H1 (cell line): ENCODE results near the gene BCAS1. TPM values are rescaled to one million over a fixed set of nuclear protein-coding genes. Genes with fewer than 3 reads are reported as not detected.

Experiments used
- CTCF ChIA-PET: fragments of 300-600 bp; sonication (Branson Sonifier 250); formaldehyde crosslinking; loops from one replicate; lab custom pipeline; 2021; ENCODE audit not compliant: partially characterized antibody; lab: Charles Lee
- POLR2A ChIA-PET: fragments of 300-600 bp; sonication (Branson Sonifier 250); formaldehyde crosslinking; loops from one replicate; lab custom pipeline; 2021; ENCODE audit warnings: inconsistent platforms; ENCODE audit not compliant: partially characterized antibody; lab: Charles Lee
- DNase-seq, 2 experiments: peaks; one replicate each; pipeline versions ENCODE4 v3.0.0 to v3.0.0-alpha.2; 2010 to 2022; ENCODE audit warnings: low spot score in 2 of 2, low read depth in 1 of 2, mixed read lengths in 1 of 2
- FAIRE-seq: peaks from 2 replicates; lab custom pipeline; 2011; peaks lifted over from hg19 to GRCh38; lab: Jason Lieb, UNC
- H2AFZ ChIP-seq: 2 replicates; pipeline ENCODE4 v1.8.1; 2012; ENCODE audit warnings: low read length, inconsistent platforms
- H2AK5ac ChIP-seq: 2 replicates; pipeline ENCODE4 v1.6.1; 2013; ENCODE audit warnings: low read depth, low read length
- H2BK120ac ChIP-seq: replicated peaks from 2 replicates; pipeline ENCODE3; 2013; ENCODE audit warnings: low read depth, low read length, inconsistent platforms
- H2BK12ac ChIP-seq: 2 replicates; pipeline ENCODE4 v1.6.1; 2013; ENCODE audit warnings: low read depth, low read length
- H2BK15ac ChIP-seq: 2 replicates; pipeline ENCODE4 v1.6.1; 2013; ENCODE audit warnings: low read length
- H2BK20ac ChIP-seq: 2 replicates; pipeline ENCODE4 v1.6.1; 2013; ENCODE audit warnings: low read length
- H2BK5ac ChIP-seq: 2 replicates; pipeline ENCODE4 v1.6.1; 2013; ENCODE audit warnings: low read depth, low read length
- H3K14ac ChIP-seq: 2 replicates; pipeline ENCODE4 v1.6.1; 2013; ENCODE audit warnings: inconsistent platforms; ENCODE audit not compliant: insufficient read length
- H3K18ac ChIP-seq: 2 replicates; pipeline ENCODE4 v1.6.1; 2013; ENCODE audit warnings: low read length; ENCODE audit errors: extremely low read depth
- H3K23ac ChIP-seq: 2 replicates; pipeline ENCODE4 v1.6.1; 2013; ENCODE audit warnings: inconsistent platforms; ENCODE audit not compliant: insufficient read length
- H3K23me2 ChIP-seq: 2 replicates; pipeline ENCODE4 v1.6.1; 2013; ENCODE audit warnings: low read depth, low read length
- H3K27ac ChIP-seq: 2 replicates; pipeline ENCODE4 v1.6.1; 2011; ENCODE audit warnings: low read depth, low read length, inconsistent platforms
- H3K27me3 ChIP-seq, 4 experiments: replicated peaks in 1 of 4; 1 replicate in 1 of 4; 2 replicates in 3 of 4; pipeline versions ENCODE4 v1.6.1 to v1.8.1; 2011 to 2013; ENCODE audit warnings: low read length in 3 of 4, mild to moderate bottlenecking in 3 of 4, inconsistent platforms in 2 of 4, mixed read lengths in 2 of 4, moderate library complexity in 1 of 4; ENCODE audit not compliant: control insufficient read depth in 3 of 4, insufficient read depth in 3 of 4; ENCODE audit errors: extremely low read depth in 1 of 4
- H3K36me3 ChIP-seq, 4 experiments: 2 replicates each; pipeline versions ENCODE4 v1.6.1 to v1.8.1; 2011 to 2013; ENCODE audit warnings: mild to moderate bottlenecking in 4 of 4, low read length in 3 of 4, moderate library complexity in 2 of 4, control low read depth in 1 of 4, inconsistent platforms in 1 of 4; ENCODE audit not compliant: insufficient read depth in 4 of 4, control insufficient read depth in 2 of 4
- H3K4ac ChIP-seq: replicated peaks from 2 replicates; pipeline ENCODE3; 2013; ENCODE audit warnings: low read length, low read depth, mixed read lengths, inconsistent platforms; ENCODE audit not compliant: insufficient read length
- H3K4me1 ChIP-seq, 4 experiments: replicated peaks in 1 of 4; 1 replicate in 1 of 4; 2 replicates in 3 of 4; pipeline versions ENCODE4 v1.6.1 to v1.8.1; 2011 to 2013; ENCODE audit warnings: low read length in 3 of 4, inconsistent platforms in 2 of 4, mixed read lengths in 1 of 4; ENCODE audit not compliant: insufficient read depth in 4 of 4, control insufficient read depth in 3 of 4
- H3K4me2 ChIP-seq, 2 experiments: 2 replicates each; pipeline versions ENCODE4 v1.6.1 to v1.8.1; 2011 to 2013; ENCODE audit warnings: low read depth in 2 of 2, low read length in 2 of 2, control low read depth in 1 of 2, inconsistent platforms in 1 of 2, mild to moderate bottlenecking in 1 of 2; ENCODE audit not compliant: insufficient read depth in 1 of 2
- H3K4me3 ChIP-seq, 4 experiments: fragments of 200-600, 300-600 bp in 1 of 4; sonication (generic), shearing (Covaris generic), sonication (Bioruptor Twin) in 1 of 4; 2 replicates each; pipeline versions ENCODE4 v1.5.1 to v1.8.1; 2011 to 2016; ENCODE audit warnings: low read length in 4 of 4, low read depth in 3 of 4, control low read depth in 2 of 4, inconsistent platforms in 2 of 4, mild to moderate bottlenecking in 2 of 4, mixed read lengths in 1 of 4, moderate library complexity in 1 of 4; ENCODE audit not compliant: insufficient read depth in 2 of 4; ENCODE audit errors: extremely low read depth in 1 of 4
- H3K56ac ChIP-seq: replicated peaks from 2 replicates; pipeline ENCODE3; 2013; ENCODE audit warnings: low read depth, mild to moderate bottlenecking, mixed read lengths, low read length, inconsistent platforms; ENCODE audit not compliant: insufficient read length
- H3K79me1 ChIP-seq: 2 replicates; pipeline ENCODE4 v1.6.1; 2013; ENCODE audit warnings: low read depth, low read length, control low read depth
- H3K79me2 ChIP-seq, 2 experiments: 2 replicates each; pipeline versions ENCODE4 v1.6.1 to v1.8.1; 2012 to 2013; ENCODE audit warnings: low read length in 2 of 2, mild to moderate bottlenecking in 2 of 2, inconsistent platforms in 1 of 2; ENCODE audit not compliant: insufficient read depth in 2 of 2, control insufficient read depth in 1 of 2
- H3K9ac ChIP-seq, 4 experiments: replicated peaks in 1 of 4; 1 replicate in 1 of 4; 2 replicates in 3 of 4; pipeline versions ENCODE4 v1.6.1 to v1.8.1; 2011 to 2013; ENCODE audit warnings: low read depth in 3 of 4, low read length in 3 of 4, control low read depth in 2 of 4, mild to moderate bottlenecking in 2 of 4, moderate library complexity in 2 of 4, inconsistent platforms in 1 of 4; ENCODE audit errors: extremely low read depth in 1 of 4
- H3K9me3 ChIP-seq, 2 experiments: 2 replicates each; pipeline versions ENCODE4 v1.6.1 to v1.8.1; 2012 to 2013; ENCODE audit warnings: mild to moderate bottlenecking in 2 of 2, moderate library complexity in 2 of 2, control low read depth in 1 of 2, inconsistent platforms in 1 of 2, low read depth in 1 of 2, low read length in 1 of 2, mixed read lengths in 1 of 2; ENCODE audit not compliant: insufficient read depth in 2 of 2
- H4K20me1 ChIP-seq, 2 experiments: replicated peaks in 1 of 2; 2 replicates each; pipeline versions ENCODE3 to v1.8.1; 2011 to 2013; ENCODE audit warnings: inconsistent platforms in 2 of 2, low read length in 2 of 2, mild to moderate bottlenecking in 1 of 2; ENCODE audit not compliant: insufficient read depth in 2 of 2, control insufficient read depth in 1 of 2
- H4K5ac ChIP-seq: 2 replicates; pipeline ENCODE4 v1.6.1; 2013; ENCODE audit warnings: low read length, low read depth, mixed read lengths, inconsistent platforms; ENCODE audit not compliant: insufficient read length
- H4K8ac ChIP-seq: 2 replicates; pipeline ENCODE4 v1.8.0; 2013; ENCODE audit warnings: mild to moderate bottlenecking, moderate library complexity, low read length, inconsistent platforms; ENCODE audit not compliant: insufficient read depth; ENCODE audit errors: extremely low read depth
- H4K91ac ChIP-seq: replicated peaks from 2 replicates; pipeline ENCODE3; 2013; ENCODE audit warnings: low read length, mixed read lengths, inconsistent platforms; ENCODE audit not compliant: insufficient read length
- BCL11A ChIP-seq, 2 experiments: IDR thresholded peaks; one replicate each; pipeline ENCODE4 v1.6.1; 2011; ENCODE audit warnings: low read depth in 2 of 2, low read length in 2 of 2, mild to moderate bottlenecking in 2 of 2
- CBX8 ChIP-seq: fragments of 300-800, 300-1000 bp; sonication (generic); IDR thresholded peaks from 2 replicates; pipeline ENCODE4 v1.7.1; 2016; ENCODE audit warnings: low read depth, low read length, borderline replicate concordance
- CREB1 ChIP-seq: IDR thresholded peaks from 2 replicates; pipeline ENCODE4 v1.6.1; 2012; ENCODE audit warnings: inconsistent platforms
- EGR1 ChIP-seq: IDR thresholded peaks from 2 replicates; pipeline ENCODE4 v1.6.1; 2011; ENCODE audit warnings: low read depth, low read length, borderline replicate concordance
- GTF2F1 ChIP-seq: IDR thresholded peaks from 2 replicates; pipeline ENCODE4 v1.6.1; 2012; ENCODE audit warnings: low read depth, low read length, improper control_type of control experiment, borderline replicate concordance
- KDM5A ChIP-seq: fragments of 200-600 bp; IDR thresholded peaks from 2 replicates; pipeline ENCODE4 v1.7.1; 2012; ENCODE audit warnings: mild to moderate bottlenecking, low read length, inconsistent platforms, mixed read lengths
- WGBS, 2 experiments: shearing (Covaris generic) in 1 of 2; methylation state at CpG; one replicate each; pipeline versions ENCODE4 v1.1.6 to v1.1.7; 2013 to 2015; ENCODE audit warnings: low lambda C conversion rate in 2 of 2, mixed read lengths in 2 of 2, inconsistent platforms in 1 of 2, low coverage in 1 of 2, missing lambda C conversion rate in 1 of 2; ENCODE audit not compliant: insufficient replicate concordance in 2 of 2, insufficient coverage in 1 of 2, insufficient read length in 1 of 2; ENCODE audit errors: extremely low coverage in 1 of 2, missing lambda C conversion rate in 1 of 2; 5-methylcytosine and 5-hydroxymethylcytosine counted together
- polyA plus RNA-seq, 7 experiments: library from polyadenylated mRNA; depleted of rRNA in 3 of 7; stranded (reverse) in 5 of 7; unstranded in 2 of 7; fragments of >200 nt in 5 of 7; fragments of 200-250 nt in 2 of 7; gene quantifications; 1 replicate in 5 of 7; 2 replicates in 1 of 7; 4 replicates in 1 of 7; pipeline versions ENCODE4 v1.2.1 to v1.2.3, GENCODE V29; 2011 to 2013; ENCODE audit warnings: missing spikeins in 2 of 7, mixed read lengths in 2 of 7
- total RNA-seq: library from RNA; stranded (reverse); fragmentation: NEBNext Ultra II Directional; extraction: Animal tissue kit (Norgen Biotek cat#: 25700); gene quantifications from 2 replicates; pipeline ENCODE4 v1.2.1, GENCODE V29; 2021

Gene BCAS1
- total and polyA plus RNA-seq, 2 of the 8 experiments (the other 6 are each of a cell fraction or from before 2014, with no cell fraction given): 0.06 to 0.19 TPM

GRCh38 chr20:53898556-53898931, 171.8 kb downstream of the BCAS1 start:
- H4K20me1 ChIP-seq: no peaks in the 10 kb centered on the region
- H2BK15ac ChIP-seq: peak overlapping the region; percentile 32; the same call in 1 of the 2 replicates
- H3K23ac ChIP-seq: no peak overlapping the region
- H2AFZ ChIP-seq: peak overlapping the region; percentile 18; the same call in 1 of the 2 replicates
- H2BK120ac ChIP-seq: peak overlapping the region; percentile 71
- no peak overlapping the region for H3K4me3 ChIP-seq
- no peaks in the 10 kb centered on the region for H3K79me1 ChIP-seq
- H2AK5ac ChIP-seq: no peak overlapping the region
- H3K4me2 ChIP-seq: no peak overlapping the region
- H3K4me1 ChIP-seq: peaks cover 8 to 20% (median 18%) of the 10 kb centered on the region in 4 experiments
- H2BK20ac ChIP-seq: 0 out of 2 replicates have a peak overlapping the region, but pooled peaks have one; percentile 63
- H3K27ac ChIP-seq: no peak overlapping the region
- H2BK5ac ChIP-seq: peak overlapping the region; percentile 25; the same call in 1 of the 2 replicates
- H3K23me2 ChIP-seq: no peaks in the 10 kb centered on the region
- no peaks in the 10 kb centered on the region for H3K36me3 ChIP-seq
- H3K18ac ChIP-seq: no peak overlapping the region; the same call in 1 of the 2 replicates
- DNase-seq (no peak), FAIRE-seq (no peak)
- no peak overlapping the region for H4K91ac ChIP-seq
- no peak overlapping the region for H3K9ac ChIP-seq
- no peak overlapping the region for H4K5ac ChIP-seq
- ChIA-PET POLR2A (interaction anchor here (4.1 kb wide), 1 partner anchor 17 kb away, joined by 20 read pairs; no protein-coding TSS in a partner anchor), CTCF (interaction anchor here (0.6 to 6.0 kb wide), 12 partner anchors 9 to 485 kb away, joined by 3 to 43 read pairs (median 4); no protein-coding TSS in a partner anchor)
- H3K56ac ChIP-seq: no peak overlapping the region
- 0 out of 2 replicates have a peak overlapping the region, but pooled peaks have one; percentile 10 for H2BK12ac ChIP-seq
- H3K27me3 ChIP-seq: no peaks in the 10 kb centered on the region
- H3K9me3 ChIP-seq: no peaks in the 10 kb centered on the region
- H3K79me2 ChIP-seq: no peaks in the 10 kb centered on the region
- H4K8ac ChIP-seq: no peak overlapping the region
- WGBS, 2 experiments: 90% methylated on average over 8 of the region's 8 CpGs; no CpG with 5 or more reads in 1 of the 2 experiments
- H3K4ac ChIP-seq: no peak overlapping the region
- TF ChIP-seq GTF2F1 (no peak), EGR1 (no peak), KDM5A (no peak), BCL11A (IDR thresholded peaks at IDR 0.05; ENCODE audit: low read depth in 2 of 2, low read length in 2 of 2) (no peak), CBX8 (no peak), CREB1 (no peak)
- TF ChIP-seq, all 59 proteins: peak for 0
- H3K14ac ChIP-seq: no peak overlapping the region
